T47D (cell line): ENCODE measurements around the gene PCTP.

Experiments
- DNase-seq, 2 experiments: peaks; one replicate each; pipeline versions ENCODE4 v3.0.0 to v3.0.0-alpha.2; 2011 to 2012; ENCODE audit warnings: low read depth in 1 of 2, low spot score in 1 of 2
- JUND ChIP-seq: IDR thresholded peaks from 2 replicates; pipeline ENCODE4 v1.6.1; 2012; ENCODE audit warnings: low read depth
- in situ Hi-C: cut with HindIII; loops from 2 replicates; pipeline ENCODE4 v1.10.0; 2016; ENCODE audit warnings: low sequenced_read_pairs, low pct_unique_long_range_greater_than_20kb

The PCTP gene

GRCh38 chr17:55769625-55770000 is 18.8 kb downstream of the PCTP start:
- in situ Hi-C loops = no loop called here
- TF ChIP-seq JUND = no peak
- no peak for DNase-seq

GRCh38 chr17:55770196-55770870 is 19.5 kb downstream of the PCTP start:
- in situ Hi-C loops = no loop called here
- TF ChIP-seq JUND = no peak
- DNase-seq = peak; percentile 74 to 77

GRCh38 chr17:55772086-55772485 is 21.2 kb downstream of the PCTP start:
- in situ Hi-C loops = no loop called here

GRCh38 chr17:55773671-55774070 is 22.8 kb downstream of the PCTP start:
- DNase-seq = no peak
- in situ Hi-C loops = no loop called here
- no peak for TF ChIP-seq JUND

More at GRCh38 chr17:55772086-55772485, 21.2 kb downstream of the PCTP start:
- no peak for TF ChIP-seq JUND
- DNase-seq = no peak

GRCh38 chr17:55774846-55775271 is 24.0 kb downstream of the PCTP start:
- DNase-seq = no peak

GRCh38 chr17:55776271-55776670 is 25.4 kb downstream of the PCTP start:
- no peak for TF ChIP-seq JUND
- no peak for DNase-seq
- in situ Hi-C loops = no loop called here

More at GRCh38 chr17:55774846-55775271, 24.0 kb downstream of the PCTP start:
- TF ChIP-seq JUND = no peak
- in situ Hi-C loops = no loop called here

GRCh38 chr17:55777471-55777971 is 26.7 kb downstream of the PCTP start:
- no peak for TF ChIP-seq JUND
- in situ Hi-C loops = no loop called here
- DNase-seq = no peak

GRCh38 chr17:55778389-55779118 is 27.7 kb downstream of the PCTP start:
- in situ Hi-C loops = no loop called here
- no peak for TF ChIP-seq JUND
- no peak for DNase-seq

GRCh38 chr17:55783684-55784245 is 32.9 kb downstream of the PCTP start:
- in situ Hi-C loops = no loop called here
- no peak for DNase-seq
- no peak for TF ChIP-seq JUND

GRCh38 chr17:55784666-55785065 is 33.8 kb downstream of the PCTP start:
- TF ChIP-seq JUND = no peak
- DNase-seq = no peak
- in situ Hi-C loops = no loop called here

GRCh38 chr17:55785181-55785580 is 34.3 kb downstream of the PCTP start:
- in situ Hi-C loops = no loop called here
- no peak for DNase-seq
- TF ChIP-seq JUND = no peak

- TF ChIP-seq JUND = no peak
- in situ Hi-C loops = no loop called here
- DNase-seq = no peak
Observed at GRCh38 chr17:55793272-55793671, 42.4 kb downstream of the PCTP start.

GRCh38 chr17:55794725-55795482 is 44.1 kb downstream of the PCTP start:
- in situ Hi-C loops = no loop called here
- no peak for TF ChIP-seq JUND
- no peak for DNase-seq
